OCI-LY1 (cell line): ENCODE data around the gene SDC1.

Experiments
- H2AFZ ChIP-seq: fragments of 200-600 bp; sonication (generic), shearing (Covaris generic); 2 replicates; pipeline ENCODE4 v1.6.0; 2014; ENCODE audit warnings: antibody characterized with exemption, mild to moderate bottlenecking, low read length
- H3F3A ChIP-seq: fragments of 200-600 bp; sonication (generic), shearing (Covaris generic); 2 replicates; pipeline ENCODE4 v1.6.0; 2014; ENCODE audit warnings: mild to moderate bottlenecking, antibody characterized with exemption, low read length, moderate library complexity; ENCODE audit not compliant: insufficient read depth
- H3K27ac ChIP-seq: fragments of 200-600 bp; sonication (generic); 2 replicates; pipeline ENCODE4 v1.5.1; 2014; ENCODE audit warnings: low read length, mixed run types, mild to moderate bottlenecking, low read depth; ENCODE audit not compliant: poor library complexity, severe bottlenecking
- H3K27me3 ChIP-seq: fragments of 200-600 bp; sonication (generic); 2 replicates; pipeline ENCODE4 v1.6.0; 2014; ENCODE audit warnings: antibody characterized with exemption, mild to moderate bottlenecking, low read length, moderate library complexity; ENCODE audit not compliant: insufficient read depth
- H3K36me3 ChIP-seq: fragments of 200-600 bp; sonication (generic); 2 replicates; pipeline ENCODE4 v1.6.1; 2014; ENCODE audit warnings: mild to moderate bottlenecking, antibody characterized with exemption, low read length, moderate library complexity, mixed read lengths; ENCODE audit not compliant: insufficient read depth
- H3K4me1 ChIP-seq: fragments of 200-600 bp; sonication (generic); 2 replicates; pipeline ENCODE4 v1.5.1; 2014; ENCODE audit warnings: mild to moderate bottlenecking, low read length, moderate library complexity; ENCODE audit not compliant: insufficient read depth, severe bottlenecking
- H3K4me2 ChIP-seq: fragments of 200-600 bp; sonication (generic), shearing (Covaris generic); 2 replicates; pipeline ENCODE4 v1.6.1; 2014; ENCODE audit warnings: low read length
- H3K4me3 ChIP-seq: fragments of 200-600 bp; sonication (generic); 2 replicates; pipeline ENCODE4 v1.5.1; 2014; ENCODE audit warnings: low read length, low read depth, mild to moderate bottlenecking, mixed read lengths; ENCODE audit not compliant: poor library complexity, severe bottlenecking
- H3K79me2 ChIP-seq: fragments of 200-600 bp; shearing (Covaris generic); 2 replicates; pipeline ENCODE4 v1.6.1; 2016; ENCODE audit warnings: mixed run types, low read length, mixed read lengths; ENCODE audit not compliant: insufficient read depth
- H3K9ac ChIP-seq: fragments of 200-600 bp; sonication (generic), shearing (Covaris generic); 2 replicates; pipeline ENCODE4 v1.6.1; 2014; ENCODE audit warnings: mild to moderate bottlenecking, low read length, mixed read lengths
- H3K9me2 ChIP-seq: fragments of 200-600 bp; sonication (generic), shearing (Covaris generic); 2 replicates; pipeline ENCODE4 v1.6.1; 2014; ENCODE audit warnings: low read depth, mild to moderate bottlenecking, low read length, mixed read lengths
- H3K9me3 ChIP-seq: fragments of 200-600 bp; shearing (Covaris generic); 2 replicates; pipeline ENCODE4 v1.6.1; 2014; ENCODE audit warnings: low read length, mixed read lengths
- H4K20me1 ChIP-seq: fragments of 200-600 bp; sonication (generic), shearing (Covaris generic); 2 replicates; pipeline ENCODE4 v1.6.0; 2016; ENCODE audit warnings: mild to moderate bottlenecking, low read length; ENCODE audit not compliant: insufficient read depth
- EZH2 ChIP-seq: fragments of 200-600 bp; sonication (generic), shearing (Covaris generic); IDR thresholded peaks from 2 replicates; pipeline ENCODE4 v1.8.0; 2017; ENCODE audit warnings: borderline replicate concordance, mixed run types, mild to moderate bottlenecking, antibody characterized with exemption, low read length, moderate library complexity, mixed read lengths
- TF ChIP-seq, protein P1 (sequence below): fragments of 200-600 bp; sonication (generic), shearing (Covaris generic); IDR thresholded peaks from 2 replicates; pipeline ENCODE4 v1.5.1; 2017; ENCODE audit warnings: mild to moderate bottlenecking, antibody characterized with exemption, low read length, moderate library complexity, mixed read lengths

Gene SDC1

DNA sequence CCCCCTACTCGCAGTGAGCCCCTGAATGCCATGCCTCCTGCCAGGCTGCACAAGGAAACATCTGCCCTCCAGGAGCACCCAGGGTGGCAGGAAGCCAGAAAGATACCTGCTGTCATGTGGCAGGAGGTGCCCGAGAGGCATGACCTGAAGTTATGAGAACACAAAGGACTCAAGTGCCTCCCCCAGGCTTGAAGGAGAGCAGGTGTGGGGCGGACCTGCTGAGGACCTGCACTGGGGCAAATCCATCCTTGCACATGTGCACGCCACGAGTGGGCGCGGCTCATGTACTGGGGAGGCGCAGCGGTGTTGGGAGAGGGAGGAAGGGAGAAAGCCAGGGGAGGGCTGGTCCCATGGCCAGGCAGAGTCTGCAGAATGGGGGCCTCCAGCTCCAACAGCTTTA, 26.9 kb downstream of the SDC1 start:
- H3K4me1 ChIP-seq, result no peaks in the 10 kb centered on the region
- H3K9ac ChIP-seq, result no peak overlapping the region
- H3F3A ChIP-seq, result no peaks in the 10 kb centered on the region
- no peaks in the 10 kb centered on the region for H3K27me3 ChIP-seq
- no peaks in the 10 kb centered on the region for H3K9me2 ChIP-seq
- no peak overlapping the region for H3K4me2 ChIP-seq
- no peak overlapping the region for H3K4me3 ChIP-seq
- no peaks in the 10 kb centered on the region for H3K36me3 ChIP-seq
- H4K20me1 ChIP-seq, result no peaks in the 10 kb centered on the region
- no peaks in the 10 kb centered on the region for H3K9me3 ChIP-seq
- H3K79me2 ChIP-seq, result no peaks in the 10 kb centered on the region
- no peak for TF ChIP-seq EZH2
- TF ChIP-seq, protein P1, sequence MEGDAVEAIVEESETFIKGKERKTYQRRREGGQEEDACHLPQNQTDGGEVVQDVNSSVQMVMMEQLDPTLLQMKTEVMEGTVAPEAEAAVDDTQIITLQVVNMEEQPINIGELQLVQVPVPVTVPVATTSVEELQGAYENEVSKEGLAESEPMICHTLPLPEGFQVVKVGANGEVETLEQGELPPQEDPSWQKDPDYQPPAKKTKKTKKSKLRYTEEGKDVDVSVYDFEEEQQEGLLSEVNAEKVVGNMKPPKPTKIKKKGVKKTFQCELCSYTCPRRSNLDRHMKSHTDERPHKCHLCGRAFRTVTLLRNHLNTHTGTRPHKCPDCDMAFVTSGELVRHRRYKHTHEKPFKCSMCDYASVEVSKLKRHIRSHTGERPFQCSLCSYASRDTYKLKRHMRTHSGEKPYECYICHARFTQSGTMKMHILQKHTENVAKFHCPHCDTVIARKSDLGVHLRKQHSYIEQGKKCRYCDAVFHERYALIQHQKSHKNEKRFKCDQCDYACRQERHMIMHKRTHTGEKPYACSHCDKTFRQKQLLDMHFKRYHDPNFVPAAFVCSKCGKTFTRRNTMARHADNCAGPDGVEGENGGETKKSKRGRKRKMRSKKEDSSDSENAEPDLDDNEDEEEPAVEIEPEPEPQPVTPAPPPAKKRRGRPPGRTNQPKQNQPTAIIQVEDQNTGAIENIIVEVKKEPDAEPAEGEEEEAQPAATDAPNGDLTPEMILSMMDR, result no peak
- no peak overlapping the region for H2AFZ ChIP-seq
- no peak overlapping the region for H3K27ac ChIP-seq

- no peaks in the 10 kb centered on the region for H3K9me2 ChIP-seq
- H3K27ac ChIP-seq, result no peak overlapping the region
- no peaks in the 10 kb centered on the region for H3K27me3 ChIP-seq
- H3K9ac ChIP-seq, result no peak overlapping the region
- no peaks in the 10 kb centered on the region for H3K4me1 ChIP-seq
- no peak overlapping the region for H3K4me3 ChIP-seq
- H3K36me3 ChIP-seq, result no peaks in the 10 kb centered on the region
- no peak for TF ChIP-seq EZH2
- TF ChIP-seq, protein P1, result no peak
- no peaks in the 10 kb centered on the region for H3K79me2 ChIP-seq
- no peaks in the 10 kb centered on the region for H3K9me3 ChIP-seq
- no peak overlapping the region for H2AFZ ChIP-seq
- H3K4me2 ChIP-seq, result no peak overlapping the region
- no peaks in the 10 kb centered on the region for H4K20me1 ChIP-seq
- H3F3A ChIP-seq, result no peaks in the 10 kb centered on the region
These were observed 27.7 kb downstream of the SDC1 start for GRCh38 chr2:20197192-20197591.

DNA sequence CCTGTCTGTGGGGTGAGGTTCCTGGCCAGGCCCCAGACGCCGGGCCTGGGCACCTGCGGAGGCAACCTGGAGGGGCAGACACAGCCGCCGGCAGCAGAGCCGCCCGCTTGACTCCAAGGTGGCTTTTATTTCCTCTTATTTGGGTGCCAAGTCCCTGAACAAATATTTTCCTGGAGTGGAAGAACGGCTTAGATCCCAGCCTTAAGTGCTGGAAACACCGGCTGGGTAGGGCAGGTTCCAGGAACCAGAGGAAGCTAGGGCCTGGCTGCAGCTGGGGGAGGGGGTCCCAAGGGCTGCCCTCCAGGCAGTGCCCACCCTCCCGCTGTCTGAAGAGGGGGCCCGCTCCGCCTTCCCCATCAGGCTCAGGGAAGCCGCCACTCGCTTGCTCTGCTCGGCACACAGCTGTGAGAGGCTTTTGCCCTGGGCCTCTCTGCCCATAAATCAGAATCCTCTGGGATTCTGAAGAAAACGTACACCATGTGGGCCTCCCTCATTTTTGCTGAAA, 28.2 kb downstream of the SDC1 start:
- H3K27ac ChIP-seq, result no peak overlapping the region
- H3K4me1 ChIP-seq, result no peaks in the 10 kb centered on the region
- no peak overlapping the region for H3K4me2 ChIP-seq
- H3K36me3 ChIP-seq, result no peaks in the 10 kb centered on the region
- no peak overlapping the region for H2AFZ ChIP-seq
- no peaks in the 10 kb centered on the region for H3K9me2 ChIP-seq
- H4K20me1 ChIP-seq, result no peaks in the 10 kb centered on the region
- H3K9ac ChIP-seq, result no peak overlapping the region
- H3F3A ChIP-seq, result no peaks in the 10 kb centered on the region
- H3K4me3 ChIP-seq, result no peak overlapping the region
- H3K27me3 ChIP-seq, result no peaks in the 10 kb centered on the region
- H3K9me3 ChIP-seq, result no peaks in the 10 kb centered on the region
- TF ChIP-seq, protein P1, result no peak
- TF ChIP-seq EZH2, result no peak
- no peaks in the 10 kb centered on the region for H3K79me2 ChIP-seq
